Epithelial cell of esophagus (primary cell): ENCODE measurements around the gene FAM83C.
A peak's percentile ranks its signal among the peaks of the same experiment; 100 is the strongest.

Experiments used
- DNase-seq: peaks from one replicate; pipeline ENCODE4 v3.0.0; 2010; ENCODE audit warnings: low read depth
- H3K4me3 ChIP-seq: 2 replicates; pipeline ENCODE4 v1.5.1; 2011; ENCODE audit warnings: mild to moderate bottlenecking, low read length, control low read depth
- CTCF ChIP-seq: IDR thresholded peaks from 2 replicates; pipeline ENCODE4 v1.5.1; 2011; ENCODE audit warnings: low read depth, mild to moderate bottlenecking, low read length, control low read depth, inconsistent platforms; ENCODE audit not compliant: insufficient read depth; ENCODE audit errors: missing control alignments

The FAM83C gene

GRCh38 chr20:35333606-35334005, 41.4 kb upstream of the FAM83C start:
- DNase-seq = no peak
- TF ChIP-seq CTCF = no peak
- H3K4me3 ChIP-seq = no peak overlapping the region

- no peak for DNase-seq
- no peak overlapping the region for H3K4me3 ChIP-seq
Observed at GRCh38 chr20:35332540-35333200, 40.4 kb upstream of the FAM83C start.

GRCh38 chr20:35329435-35330139, 37.4 kb upstream of the FAM83C start:
- DNase-seq = peak; percentile 66
- H3K4me3 ChIP-seq = no peak overlapping the region
- TF ChIP-seq CTCF = peak; percentile 64

More at GRCh38 chr20:35332540-35333200, 40.4 kb upstream of the FAM83C start:
- no peak for TF ChIP-seq CTCF

GRCh38 chr20:35328689-35329088, 36.5 kb upstream of the FAM83C start:
- DNase-seq = no peak
- no peak for TF ChIP-seq CTCF
- H3K4me3 ChIP-seq = no peak overlapping the region

GRCh38 chr20:35328095-35328685, 36.0 kb upstream of the FAM83C start:
- DNase-seq = no peak
- no peak for TF ChIP-seq CTCF
- no peak overlapping the region for H3K4me3 ChIP-seq

- no peak for TF ChIP-seq CTCF
- no peak for DNase-seq
Observed at GRCh38 chr20:35327074-35327976, 35.1 kb upstream of the FAM83C start.

More at GRCh38 chr20:35327074-35327976, 35.1 kb upstream of the FAM83C start:
- no peak overlapping the region for H3K4me3 ChIP-seq
